Caco-2 (cell line): ENCODE measurements around the gene KIAA0825. TPM values are rescaled to one million over a fixed set of nuclear protein-coding genes. Genes with fewer than 3 reads are reported as not detected.
A peak's percentile ranks its signal among the peaks of the same experiment; 100 is the strongest.

Source experiments
- BruUV-seq: library from RNA; stranded (reverse); fragments of 400-500 nt; replicated peaks from 2 replicates; lab custom pipeline; 2021; lab: Mats Ljungman, UMichigan
- CTCF ChIA-PET: fragments of 300-600 bp; sonication (Branson Sonifier 250); formaldehyde crosslinking; loops from one replicate; lab custom pipeline; 2022; ENCODE audit warnings: antibody characterized with exemption; lab: Charles Lee
- POLR2A ChIA-PET: fragments of 300-600 bp; sonication (Branson Sonifier 250); formaldehyde crosslinking; loops from one replicate; lab custom pipeline; 2022; ENCODE audit warnings: antibody characterized with exemption; lab: Charles Lee
- DNase-seq, 2 experiments: peaks; one replicate each; pipeline versions ENCODE4 v3.0.0 to v3.0.0-alpha.2; 2020 to 2022
- H3K27me3 ChIP-seq: replicated peaks from 2 replicates; pipeline ENCODE4 v1.6.0; 2011; ENCODE audit warnings: low read length; ENCODE audit not compliant: control insufficient read depth, insufficient read depth
- H3K36me3 ChIP-seq: 2 replicates; pipeline ENCODE4 v1.5.1; 2011; ENCODE audit warnings: low read length; ENCODE audit not compliant: control insufficient read depth, insufficient read depth
- H3K4me1 ChIP-seq: fragments of 250-450 bp; sonication (Bioruptor Pico); 2 replicates; pipeline ENCODE4 v1.5.1; 2020; ENCODE audit warnings: mild to moderate bottlenecking
- H3K4me3 ChIP-seq: 2 replicates; pipeline ENCODE4 v1.5.1; 2011; ENCODE audit warnings: low read depth, mild to moderate bottlenecking, control low read depth, low read length
- H3K9me3 ChIP-seq: fragments of 250-450 bp; sonication (Bioruptor Pico); 2 replicates; pipeline ENCODE4 v1.5.1; 2020; ENCODE audit warnings: mild to moderate bottlenecking, moderate library complexity
- H3K27ac Mint-ChIP-seq: one replicate; pipeline ENCODE4 v1.8.0; 2022; ENCODE audit warnings: mixed read lengths; ENCODE audit not compliant: unreplicated experiment
- H3K27me3 Mint-ChIP-seq: one replicate; pipeline ENCODE4 v1.8.0; 2022; ENCODE audit warnings: mixed read lengths; ENCODE audit not compliant: insufficient read depth, unreplicated experiment
- H3K36me3 Mint-ChIP-seq: one replicate; pipeline ENCODE4 v1.8.0; 2022; ENCODE audit warnings: mild to moderate bottlenecking, mixed read lengths; ENCODE audit not compliant: insufficient read depth, unreplicated experiment
- H3K4me1 Mint-ChIP-seq: one replicate; pipeline ENCODE4 v1.8.0; 2022; ENCODE audit warnings: low read depth, mixed read lengths; ENCODE audit not compliant: unreplicated experiment
- H3K4me3 Mint-ChIP-seq: one replicate; pipeline ENCODE4 v1.8.0; 2022; ENCODE audit warnings: mild to moderate bottlenecking, moderate library complexity, mixed read lengths; ENCODE audit not compliant: unreplicated experiment
- H3K9me3 Mint-ChIP-seq: one replicate; pipeline ENCODE4 v1.8.0; 2022; ENCODE audit warnings: mixed read lengths; ENCODE audit not compliant: unreplicated experiment
- CTCF ChIP-seq, 2 experiments: fragments of 200-600 bp in 1 of 2; IDR thresholded peaks; 1 replicate in 1 of 2; 2 replicates in 1 of 2; pipeline versions ENCODE4 v1.5.1 to v1.8.0; 2011 to 2022; ENCODE audit warnings: antibody characterized with exemption in 1 of 2, control low read depth in 1 of 2, inconsistent platforms in 1 of 2, low read depth in 1 of 2, low read length in 1 of 2, mild to moderate bottlenecking in 1 of 2, moderate library complexity in 1 of 2; ENCODE audit not compliant: insufficient read depth in 1 of 2, severe bottlenecking in 1 of 2, unreplicated experiment in 1 of 2
- intact Hi-C: fragments of 100-400 bp; cut with micrococcal nuclease; formaldehyde crosslinking; loops from one replicate; pipeline ENCODE4 v1.10.0; 2022; ENCODE audit not compliant: unreplicated experiment
- total RNA-seq: library from RNA; stranded (reverse); gene quantifications from 2 replicates; pipeline ENCODE4 v1.2.3, GENCODE V29; 2022

Gene KIAA0825
- total RNA-seq, 1 experiment from 2014 or later: 0.50 TPM

- Mint-ChIP-seq H3K27ac (peak overlapping the region; percentile 96), H3K9me3 (peaks cover 26% of the 10 kb centered on the region), H3K36me3 (peaks cover 5% of the 10 kb centered on the region), H3K4me1 (peaks cover 20% of the 10 kb centered on the region), H3K27me3 (no peaks in the 10 kb centered on the region), H3K4me3 (no peak overlapping the region)
- no peak for TF ChIP-seq CTCF (IDR thresholded peaks at IDR 0.05; ENCODE audit: insufficient read depth in 1 of 2, low read depth in 1 of 2, low read length in 1 of 2, severe bottlenecking in 1 of 2, unreplicated experiment in 1 of 2)
- BruUV-seq: no TSS peak
- Histone ChIP-seq H3K36me3 (no peaks in the 10 kb centered on the region), H3K9me3 (peaks cover 17% of the 10 kb centered on the region), H3K4me3 (no peak overlapping the region), H3K27me3 (no peaks in the 10 kb centered on the region), H3K4me1 (peaks cover 13% of the 10 kb centered on the region)
- POLR2A ChIA-PET: no interaction called here
- intact Hi-C loops: loop anchor here (5.0 kb wide), 2 partner anchors 104 to 199 kb away; no protein-coding TSS in a partner anchor
- CTCF ChIA-PET: no interaction called here
- peak in 1 of 2 experiments; percentile 20 for DNase-seq
Observed at GRCh38 chr5:94113087-94113486, 505.3 kb downstream of the KIAA0825 start.

GRCh38 chr5:94111209-94112004 is 507.0 kb downstream of the KIAA0825 start:
- peak; percentile 96 to 97 for DNase-seq
- H3K4me1 ChIP-seq: peaks cover 13% of the 10 kb centered on the region
- Mint-ChIP-seq H3K4me3 (peak overlapping the region; percentile 92), H3K36me3 (peaks cover 5% of the 10 kb centered on the region), H3K27ac (peak overlapping the region; percentile 96), H3K27me3 (no peaks in the 10 kb centered on the region), H3K4me1 (peaks cover 20% of the 10 kb centered on the region), H3K9me3 (peaks cover 15% of the 10 kb centered on the region)
- TF ChIP-seq CTCF (IDR thresholded peaks at IDR 0.05; ENCODE audit: insufficient read depth in 1 of 2, low read depth in 1 of 2, low read length in 1 of 2, severe bottlenecking in 1 of 2, unreplicated experiment in 1 of 2): peak in 1 of 2 experiments; percentile 40
- ChIA-PET CTCF (no interaction called here), POLR2A (interaction anchor here (1.0 kb wide), 1 partner anchor 16 kb away, joined by 5 read pairs; no protein-coding TSS in a partner anchor)
- intact Hi-C loops: loop anchor here (1.0 to 5.0 kb wide), 3 partner anchors 16 to 201 kb away; no protein-coding TSS in a partner anchor
- BruUV-seq: TSS peak; percentile 60
- peak overlapping the region; percentile 86 for H3K4me3 ChIP-seq
- H3K27me3 ChIP-seq: no peaks in the 10 kb centered on the region
- H3K9me3 ChIP-seq: peaks cover 2% of the 10 kb centered on the region
- no peaks in the 10 kb centered on the region for H3K36me3 ChIP-seq

GRCh38 chr5:94103514-94104245 is 514.7 kb downstream of the KIAA0825 start:
- CTCF ChIA-PET: no interaction called here
- intact Hi-C loops: no loop called here
- no peak for DNase-seq
- Mint-ChIP-seq H3K36me3 (peaks cover 4% of the 10 kb centered on the region), H3K9me3 (peaks cover 19% of the 10 kb centered on the region), H3K4me1 (peaks cover 17% of the 10 kb centered on the region), H3K27me3 (no peaks in the 10 kb centered on the region), H3K27ac (no peak overlapping the region), H3K4me3 (no peak overlapping the region)
- no peak overlapping the region for H3K4me3 ChIP-seq
- no peak for TF ChIP-seq CTCF (IDR thresholded peaks at IDR 0.05; ENCODE audit: insufficient read depth in 1 of 2, low read depth in 1 of 2, low read length in 1 of 2, severe bottlenecking in 1 of 2, unreplicated experiment in 1 of 2)
- no peaks in the 10 kb centered on the region for H3K27me3 ChIP-seq
- no TSS peak for BruUV-seq
- H3K9me3 ChIP-seq: no peaks in the 10 kb centered on the region
- no peaks in the 10 kb centered on the region for H3K36me3 ChIP-seq
- POLR2A ChIA-PET: no interaction called here
- H3K4me1 ChIP-seq: peaks cover 3% of the 10 kb centered on the region; the same call in 1 of the 2 replicates
